Ascending aorta (tissue), 2 donors: Measurements from ENCODE around the gene STK24. TPM values are rescaled to one million over a fixed set of nuclear protein-coding genes. Genes with fewer than 3 reads are reported as not detected.

Experiments
- DNase-seq, 2 donors: peaks; one replicate each; pipeline ENCODE4 v3.0.0-alpha.2; 2019; ENCODE audit warnings: low spot score in 2 of 2
- H3K27ac ChIP-seq, 2 donors: fragments of 200-600 bp; sonication (generic); one replicate each; pipeline ENCODE4 v1.5.1; 2016 to 2017; ENCODE audit warnings: mild to moderate bottlenecking in 1 of 2
- H3K27me3 ChIP-seq: fragments of 200-600 bp; sonication (generic); one replicate; pipeline ENCODE4 v1.5.1; 2017
- H3K36me3 ChIP-seq, 2 donors: fragments of 200-600 bp; sonication (generic); one replicate each; pipeline ENCODE4 v1.5.1; 2016
- H3K4me1 ChIP-seq, 2 donors: fragments of 200-600 bp; sonication (generic); one replicate each; pipeline ENCODE4 v1.5.1; 2016 to 2017; ENCODE audit warnings: mild to moderate bottlenecking in 1 of 2
- H3K4me3 ChIP-seq, 2 donors: fragments of 200-600 bp; sonication (generic); one replicate each; pipeline ENCODE4 v1.5.1; 2016 to 2017; ENCODE audit warnings: mild to moderate bottlenecking in 1 of 2
- H3K9me3 ChIP-seq, 2 donors: fragments of 200-600 bp; sonication (generic); one replicate each; pipeline ENCODE4 v1.5.1; 2016
- intact Hi-C: fragments of 100-400 bp; cut with DNase I; formaldehyde crosslinking; loops from one replicate; pipeline ENCODE4 v1.15.1; 2023
- total RNA-seq: library from RNA; depleted of rRNA; stranded (reverse); fragments of >200 nt; gene quantifications from one replicate; pipeline ENCODE4 v1.1.0, GENCODE V29; 2016
- TF ChIP-seq, protein P1 (sequence below), 3 experiments: fragments of 200-600 bp in 2 of 3; fragments of 450-650 bp in 1 of 3; sonication (generic) in 2 of 3; IDR thresholded peaks; one replicate each; pipeline ENCODE4 v1.5.1; 2016 to 2019; ENCODE audit warnings: antibody characterized with exemption in 3 of 3, mild to moderate bottlenecking in 1 of 3, moderate library complexity in 1 of 3

STK24 gene
- total RNA-seq, 1 donor from 2014 or later: 35.4 TPM

DNA sequence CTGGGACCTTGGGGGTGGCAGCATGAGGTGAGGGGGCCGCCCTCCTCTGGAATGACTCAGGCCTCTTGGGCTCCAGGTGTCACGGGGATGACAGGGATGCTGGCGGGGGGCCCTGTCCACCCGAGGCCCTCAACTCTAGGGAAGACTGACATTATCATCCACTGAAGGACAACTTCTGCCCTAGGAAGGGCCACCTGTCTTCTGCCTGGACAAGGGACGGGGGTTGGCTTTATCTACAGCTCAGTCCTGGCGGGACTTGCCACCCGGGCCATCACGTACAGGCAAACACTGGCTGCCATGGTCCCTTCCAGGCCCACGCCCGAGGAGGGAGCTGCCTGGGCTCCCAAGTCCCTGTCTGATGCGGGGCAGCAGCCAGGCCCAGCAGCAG, 130.7 kb downstream of the STK24 start:
- DNase-seq: no peak
- Histone ChIP-seq H3K36me3 (peaks cover 0 to 7% of the 10 kb centered on the region in 2 donors), H3K4me1 (peaks cover 2 to 11% of the 10 kb centered on the region in 2 donors), H3K9me3 (no peaks in the 10 kb centered on the region), H3K27ac (no peak overlapping the region), H3K27me3 (no peaks in the 10 kb centered on the region), H3K4me3 (no peak overlapping the region)
- intact Hi-C loops: loop anchor here (5.0 kb wide), 1 partner anchor 226 kb away; no protein-coding TSS in a partner anchor
- TF ChIP-seq, protein P1, sequence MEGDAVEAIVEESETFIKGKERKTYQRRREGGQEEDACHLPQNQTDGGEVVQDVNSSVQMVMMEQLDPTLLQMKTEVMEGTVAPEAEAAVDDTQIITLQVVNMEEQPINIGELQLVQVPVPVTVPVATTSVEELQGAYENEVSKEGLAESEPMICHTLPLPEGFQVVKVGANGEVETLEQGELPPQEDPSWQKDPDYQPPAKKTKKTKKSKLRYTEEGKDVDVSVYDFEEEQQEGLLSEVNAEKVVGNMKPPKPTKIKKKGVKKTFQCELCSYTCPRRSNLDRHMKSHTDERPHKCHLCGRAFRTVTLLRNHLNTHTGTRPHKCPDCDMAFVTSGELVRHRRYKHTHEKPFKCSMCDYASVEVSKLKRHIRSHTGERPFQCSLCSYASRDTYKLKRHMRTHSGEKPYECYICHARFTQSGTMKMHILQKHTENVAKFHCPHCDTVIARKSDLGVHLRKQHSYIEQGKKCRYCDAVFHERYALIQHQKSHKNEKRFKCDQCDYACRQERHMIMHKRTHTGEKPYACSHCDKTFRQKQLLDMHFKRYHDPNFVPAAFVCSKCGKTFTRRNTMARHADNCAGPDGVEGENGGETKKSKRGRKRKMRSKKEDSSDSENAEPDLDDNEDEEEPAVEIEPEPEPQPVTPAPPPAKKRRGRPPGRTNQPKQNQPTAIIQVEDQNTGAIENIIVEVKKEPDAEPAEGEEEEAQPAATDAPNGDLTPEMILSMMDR (IDR thresholded peaks at IDR 0.05): no peak

DNA sequence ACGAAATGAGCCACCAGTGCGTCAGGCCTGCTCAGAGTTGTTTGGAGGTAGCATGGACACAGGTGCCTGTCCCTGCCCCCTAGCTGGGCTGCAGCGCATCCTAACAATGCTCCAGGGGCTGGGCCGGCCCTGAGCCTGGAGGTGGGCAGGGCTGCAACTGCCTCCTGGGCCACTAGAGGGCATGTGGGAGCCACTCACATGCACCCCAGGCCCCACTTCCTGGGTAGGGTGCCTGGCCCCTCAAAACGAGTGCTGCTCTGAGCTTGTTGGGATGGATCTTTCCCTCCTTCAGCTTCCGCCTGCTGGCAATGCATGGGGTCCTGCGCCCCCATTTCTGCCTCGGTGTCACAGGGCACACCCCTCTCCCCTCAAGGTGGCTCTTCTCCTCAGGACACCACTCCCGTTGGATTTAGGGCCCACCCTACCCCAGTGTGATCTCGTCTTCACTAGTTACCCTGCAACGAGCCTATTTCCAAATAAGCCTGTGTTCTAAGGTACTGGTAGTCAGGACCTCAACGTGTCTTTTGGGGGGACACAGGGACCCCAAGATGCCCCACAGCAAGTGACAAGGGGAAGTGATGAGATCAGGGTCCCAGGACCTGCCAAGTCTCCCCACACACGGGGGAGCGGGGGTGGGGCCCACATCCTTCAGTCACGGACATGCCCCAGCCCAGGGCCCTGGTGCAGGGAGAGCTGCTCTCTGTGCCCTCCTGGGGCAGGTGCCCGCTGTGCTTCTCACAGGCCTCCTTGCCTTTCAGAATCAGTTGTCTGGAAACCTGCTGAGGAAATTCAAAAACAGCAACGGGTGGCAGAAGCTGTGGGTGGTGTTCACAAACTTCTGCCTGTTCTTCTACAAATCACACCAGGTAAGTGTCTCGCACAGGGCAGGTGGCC, 131.3 kb downstream of the STK24 start:
- H3K4me3 ChIP-seq: no peak overlapping the region
- H3K36me3 ChIP-seq: peaks cover 0 to 8% of the 10 kb centered on the region in 2 donors
- no peaks in the 10 kb centered on the region for H3K27me3 ChIP-seq
- intact Hi-C loops: loop anchor here (1.0 to 5.0 kb wide), 2 partner anchors 208 to 227 kb away; no protein-coding TSS in a partner anchor
- TF ChIP-seq, protein P1 (IDR thresholded peaks at IDR 0.05): peak; percentile 91 to 96 (median 95)
- H3K4me1 ChIP-seq: peaks cover 2 to 9% of the 10 kb centered on the region in 2 donors
- DNase-seq: peak in 1 of 2 donors; percentile 81
- H3K27ac ChIP-seq: no peak overlapping the region
- H3K9me3 ChIP-seq: no peaks in the 10 kb centered on the region

DNA sequence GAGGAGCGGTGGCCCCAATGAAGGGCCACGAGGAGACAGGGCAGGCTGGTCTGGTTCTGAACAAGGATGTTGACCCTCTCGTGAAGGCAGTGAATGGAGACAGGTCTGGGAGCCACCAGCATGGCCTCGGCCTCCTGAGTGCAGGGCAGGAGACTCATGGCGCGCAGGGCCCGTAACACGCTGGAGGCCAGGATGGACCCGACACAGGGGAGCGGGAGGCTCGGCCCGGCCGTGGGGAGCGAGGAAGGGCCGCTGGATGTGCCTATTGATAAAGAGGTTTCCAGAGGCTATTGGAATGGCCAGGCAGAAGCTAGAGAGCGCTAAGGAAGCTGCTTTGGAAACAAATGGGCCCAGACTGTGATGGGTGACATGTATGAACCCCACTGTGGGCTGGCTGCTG, 132.5 kb downstream of the STK24 start:
- H3K27ac ChIP-seq: no peak overlapping the region
- no peak for DNase-seq
- H3K4me1 ChIP-seq: no peaks in the 10 kb centered on the region
- TF ChIP-seq, protein P1 (IDR thresholded peaks at IDR 0.05): no peak
- no peak overlapping the region for H3K4me3 ChIP-seq
- H3K9me3 ChIP-seq: no peaks in the 10 kb centered on the region
- no peaks in the 10 kb centered on the region for H3K27me3 ChIP-seq
- H3K36me3 ChIP-seq: peaks cover 0 to 12% of the 10 kb centered on the region in 2 donors
- intact Hi-C loops: no loop called here

DNA sequence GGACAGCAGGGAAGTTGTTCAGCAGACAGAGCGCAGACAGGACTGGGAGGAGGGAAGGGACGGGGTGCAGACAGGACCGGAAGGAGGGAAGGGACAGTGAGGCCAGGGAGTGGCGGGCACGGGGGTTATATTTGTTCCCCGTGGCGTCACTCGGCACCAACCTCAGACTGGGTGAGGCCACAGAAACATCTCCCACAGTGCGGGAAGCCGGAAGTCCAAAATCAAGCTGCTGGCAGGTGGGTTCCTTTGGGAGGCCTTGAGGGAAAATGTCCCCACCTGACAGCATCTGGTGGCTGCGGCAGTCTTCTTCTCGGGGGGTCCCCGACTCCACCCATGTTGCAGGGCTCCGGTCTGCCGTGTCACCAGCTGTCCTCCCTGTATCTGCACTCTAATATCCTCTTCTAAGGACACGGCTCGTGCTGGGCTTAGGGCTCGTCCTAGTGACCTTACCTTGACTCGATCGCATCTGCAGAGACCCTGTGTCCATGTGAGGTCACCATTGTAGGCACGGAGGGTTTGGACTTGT, 133.0 kb downstream of the STK24 start:
- Histone ChIP-seq H3K27me3 (no peaks in the 10 kb centered on the region), H3K9me3 (no peaks in the 10 kb centered on the region), H3K36me3 (peaks cover 0 to 12% of the 10 kb centered on the region in 2 donors), H3K4me3 (no peak overlapping the region), H3K4me1 (no peaks in the 10 kb centered on the region), H3K27ac (no peak overlapping the region)
- DNase-seq: no peak
- TF ChIP-seq, protein P1 (IDR thresholded peaks at IDR 0.05): no peak
- intact Hi-C loops: no loop called here

DNA sequence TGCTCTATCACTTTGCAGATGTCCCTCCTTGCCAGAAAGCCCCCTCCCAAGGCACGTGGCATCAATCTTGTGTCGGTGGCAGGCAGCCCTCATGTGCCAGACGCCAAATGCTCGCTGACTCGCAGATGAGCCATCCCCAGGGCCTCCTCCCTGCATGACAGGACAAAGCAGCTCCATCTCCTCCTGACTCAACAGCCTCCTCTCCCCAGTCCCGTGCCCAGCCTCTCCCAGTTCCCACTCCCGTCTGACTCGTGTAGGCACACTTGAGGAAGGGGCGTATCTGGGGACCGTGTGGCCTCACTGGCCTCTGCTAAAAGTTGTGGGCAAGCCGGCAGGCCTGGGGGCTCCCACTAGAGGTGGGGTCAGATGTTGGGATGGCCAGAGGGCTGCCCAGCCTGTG, 133.6 kb downstream of the STK24 start:
- intact Hi-C loops: no loop called here
- H3K36me3 ChIP-seq: peaks cover 0 to 11% of the 10 kb centered on the region in 2 donors
- H3K4me3 ChIP-seq: no peak overlapping the region
- no peaks in the 10 kb centered on the region for H3K4me1 ChIP-seq
- H3K9me3 ChIP-seq: no peaks in the 10 kb centered on the region
- H3K27me3 ChIP-seq: no peaks in the 10 kb centered on the region
- TF ChIP-seq, protein P1 (IDR thresholded peaks at IDR 0.05): no peak
- DNase-seq: no peak
- H3K27ac ChIP-seq: no peak overlapping the region
